DMS 273 (cell line): ENCODE results near the gene RAB29.
"Not testable (repeated sequence)": the region's sequence is repeated elsewhere in the genome, so short reads cannot be mapped to it uniquely, and the experiment has no call there.

Experiments used
- DNase-seq: peaks from one replicate; lab custom pipeline; 2025; ENCODE audit not compliant: unreplicated experiment; lab: John Stamatoyannopoulos, UW

The RAB29 gene

GRCh38 chr1:205726619-205727125 lies 48.6 kb downstream of the RAB29 start:
- no peak for DNase-seq

- DNase-seq, result no peak
These were observed 49.8 kb downstream of the RAB29 start for GRCh38 chr1:205725514-205725913.

GRCh38 chr1:205720740-205721139 lies 54.5 kb downstream of the RAB29 start:
- DNase-seq, result not testable (repeated sequence)

GRCh38 chr1:205719762-205720161 lies 55.5 kb downstream of the RAB29 start:
- DNase-seq, result no peak

- DNase-seq, result no peak
These were observed 56.3 kb downstream of the RAB29 start for GRCh38 chr1:205719015-205719414.
